H9 (cell line): Measurements from ENCODE around the gene FLVCR1. TPM values are rescaled to one million over a fixed set of nuclear protein-coding genes. Genes with fewer than 3 reads are reported as not detected.

ENCODE experiments used
- DNase-seq: peaks from one replicate; pipeline ENCODE4 v3.0.0-alpha.2; 2017
- H2AFZ ChIP-seq: one replicate; pipeline ENCODE4 v1.6.1; 2013; ENCODE audit warnings: mild to moderate bottlenecking, low read length, control low read depth, moderate library complexity
- H2AK5ac ChIP-seq: 2 replicates; pipeline ENCODE4 v1.6.1; 2013; ENCODE audit warnings: low read length, control low read depth, mixed read lengths; ENCODE audit not compliant: insufficient read length
- H2BK120ac ChIP-seq: one replicate; pipeline ENCODE4 v1.6.1; 2013; ENCODE audit warnings: low read depth, mild to moderate bottlenecking, low read length, control low read depth, inconsistent platforms; ENCODE audit not compliant: poor library complexity, severe bottlenecking
- H2BK12ac ChIP-seq: 2 replicates; pipeline ENCODE4 v1.6.1; 2013; ENCODE audit warnings: low read length, control low read depth, mixed read lengths, low read depth; ENCODE audit not compliant: insufficient read length
- H2BK15ac ChIP-seq: 2 replicates; pipeline ENCODE4 v1.6.1; 2013; ENCODE audit warnings: low read depth, low read length, control low read depth
- H2BK20ac ChIP-seq: one replicate; pipeline ENCODE4 v1.6.1; 2013; ENCODE audit warnings: low read depth, mild to moderate bottlenecking, low read length, control low read depth, inconsistent platforms; ENCODE audit not compliant: poor library complexity, severe bottlenecking
- H2BK5ac ChIP-seq: 2 replicates; pipeline ENCODE4 v1.6.1; 2013; ENCODE audit warnings: low read length, control low read depth, mixed read lengths; ENCODE audit not compliant: insufficient read length
- H3K14ac ChIP-seq: 2 replicates; pipeline ENCODE4 v1.6.1; 2013; ENCODE audit warnings: low read length, control low read depth; ENCODE audit not compliant: insufficient read depth
- H3K18ac ChIP-seq: 2 replicates; pipeline ENCODE4 v1.6.1; 2013; ENCODE audit warnings: low read depth, mild to moderate bottlenecking, mixed read lengths, low read length, control low read depth; ENCODE audit not compliant: insufficient read length
- H3K23ac ChIP-seq: 2 replicates; pipeline ENCODE4 v1.6.1; 2013; ENCODE audit warnings: low read length, control low read depth, mixed read lengths, low read depth; ENCODE audit not compliant: insufficient read length
- H3K23me2 ChIP-seq: 2 replicates; pipeline ENCODE4 v1.6.1; 2013; ENCODE audit warnings: low read depth, mild to moderate bottlenecking, mixed read lengths, low read length, control low read depth; ENCODE audit not compliant: insufficient read length, poor library complexity, severe bottlenecking
- H3K27ac ChIP-seq: 2 replicates; pipeline ENCODE4 v1.5.1; 2013; ENCODE audit warnings: low read length, control low read depth, mixed read lengths, low read depth; ENCODE audit not compliant: insufficient read length
- H3K27me3 ChIP-seq: 2 replicates; pipeline ENCODE4 v1.6.1; 2013; ENCODE audit warnings: low read length, control low read depth, inconsistent platforms; ENCODE audit not compliant: insufficient read depth
- H3K4ac ChIP-seq: 2 replicates; pipeline ENCODE4 v1.6.1; 2013; ENCODE audit warnings: low read depth, mild to moderate bottlenecking, control low read depth, inconsistent platforms, low read length, moderate library complexity
- H3K4me1 ChIP-seq: 2 replicates; pipeline ENCODE4 v1.6.1; 2013; ENCODE audit warnings: low read length, control low read depth, inconsistent platforms; ENCODE audit not compliant: insufficient read depth
- H3K4me2 ChIP-seq: 2 replicates; pipeline ENCODE4 v1.6.1; 2013; ENCODE audit warnings: low read length, control low read depth, mixed read lengths; ENCODE audit not compliant: insufficient read length, insufficient read depth
- H3K56ac ChIP-seq: 2 replicates; pipeline ENCODE4 v1.6.1; 2013; ENCODE audit warnings: low read depth, mild to moderate bottlenecking, mixed read lengths, low read length, control low read depth; ENCODE audit not compliant: insufficient read length
- H3K79me1 ChIP-seq: 2 replicates; pipeline ENCODE4 v1.6.1; 2013; ENCODE audit warnings: low read depth, mild to moderate bottlenecking, moderate library complexity, low read length, control low read depth, inconsistent platforms; ENCODE audit not compliant: insufficient read depth, poor library complexity, severe bottlenecking
- H3K79me2 ChIP-seq: 2 replicates; pipeline ENCODE4 v1.6.1; 2013; ENCODE audit warnings: low read length, control low read depth, inconsistent platforms; ENCODE audit not compliant: insufficient read depth
- H3K9ac ChIP-seq: 2 replicates; pipeline ENCODE4 v1.6.1; 2013; ENCODE audit warnings: low read length, control low read depth, mixed read lengths; ENCODE audit not compliant: insufficient read length; ENCODE audit errors: extremely low read depth
- H3K9me3 ChIP-seq: one replicate; pipeline ENCODE4 v1.6.1; 2013; ENCODE audit warnings: low read depth, low read length, inconsistent platforms; ENCODE audit not compliant: control insufficient read depth
- H3T11ph ChIP-seq: one replicate; pipeline ENCODE4 v1.6.1; 2013; ENCODE audit warnings: mild to moderate bottlenecking, low read length, control low read depth, inconsistent platforms
- H4K20me1 ChIP-seq: one replicate; pipeline ENCODE4 v1.6.1; 2013; ENCODE audit not compliant: control insufficient read depth, insufficient read length, insufficient read depth
- H4K5ac ChIP-seq: 2 replicates; pipeline ENCODE4 v1.6.1; 2013; ENCODE audit warnings: low read depth, mild to moderate bottlenecking, mixed read lengths, low read length, control low read depth; ENCODE audit not compliant: insufficient read length
- H4K8ac ChIP-seq: replicated peaks from 2 replicates; pipeline ENCODE4 v1.6.1; 2013; ENCODE audit warnings: low read length, control low read depth, mixed read lengths, low read depth; ENCODE audit not compliant: insufficient read length
- H4K91ac ChIP-seq: 2 replicates; pipeline ENCODE4 v1.6.1; 2013; ENCODE audit warnings: low read depth, mild to moderate bottlenecking, moderate library complexity, mixed read lengths, low read length, control low read depth; ENCODE audit not compliant: insufficient read length
- H3K27ac Mint-ChIP-seq, 3 experiments: 2 replicates in 2 of 3; 3 replicates in 1 of 3; pipeline ENCODE4 v1.8.0; 2020 to 2021; ENCODE audit warnings: mixed read lengths in 3 of 3, mild to moderate bottlenecking in 1 of 3, moderate library complexity in 1 of 3
- H3K27me3 Mint-ChIP-seq: 2 replicates; pipeline ENCODE4 v1.8.0; 2021; ENCODE audit warnings: low read depth, mild to moderate bottlenecking, moderate library complexity, mixed read lengths
- H3K36me3 Mint-ChIP-seq, 3 experiments: 2 replicates in 2 of 3; 3 replicates in 1 of 3; pipeline ENCODE4 v1.8.0; 2020 to 2021; ENCODE audit warnings: low read depth in 3 of 3, mixed read lengths in 3 of 3; ENCODE audit not compliant: insufficient read depth in 1 of 3
- H3K4me1 Mint-ChIP-seq, 2 experiments: 2 replicates each; pipeline ENCODE4 v1.8.0; 2020; ENCODE audit warnings: mixed read lengths in 2 of 2
- H3K4me3 Mint-ChIP-seq, 2 experiments: 2 replicates in 1 of 2; 3 replicates in 1 of 2; pipeline ENCODE4 v1.8.0; 2020 to 2021; ENCODE audit warnings: mild to moderate bottlenecking in 2 of 2, mixed read lengths in 2 of 2, moderate library complexity in 1 of 2
- H3K9me3 Mint-ChIP-seq, 2 experiments: 2 replicates in 1 of 2; 3 replicates in 1 of 2; pipeline ENCODE4 v1.8.0; 2020; ENCODE audit warnings: mild to moderate bottlenecking in 2 of 2, mixed read lengths in 2 of 2, moderate library complexity in 1 of 2
- WGBS: extraction: QIAGEN DNeasy Blood & Tissue Kit; methylation state at CpG from one replicate; pipeline ENCODE4 v1.1.7; 2013; ENCODE audit warnings: missing lambda C conversion rate, low lambda C conversion rate, mixed read lengths; ENCODE audit not compliant: insufficient read length; ENCODE audit errors: extremely low coverage; 5-methylcytosine and 5-hydroxymethylcytosine counted together
- total RNA-seq: library from RNA; stranded (reverse); gene quantifications from 2 replicates; pipeline ENCODE4 v1.2.1, GENCODE V29; 2021
- TF ChIP-seq, protein P1 (sequence below): fragments of 200-600 bp; sonication (generic); conservative IDR thresholded peaks from 3 replicates; pipeline ENCODE4 v1.8.0; 2021; ENCODE audit warnings: antibody characterized with exemption, mild to moderate bottlenecking

Gene FLVCR1
- total RNA-seq, 1 experiment from 2014 or later, result 55.2 TPM

DNA sequence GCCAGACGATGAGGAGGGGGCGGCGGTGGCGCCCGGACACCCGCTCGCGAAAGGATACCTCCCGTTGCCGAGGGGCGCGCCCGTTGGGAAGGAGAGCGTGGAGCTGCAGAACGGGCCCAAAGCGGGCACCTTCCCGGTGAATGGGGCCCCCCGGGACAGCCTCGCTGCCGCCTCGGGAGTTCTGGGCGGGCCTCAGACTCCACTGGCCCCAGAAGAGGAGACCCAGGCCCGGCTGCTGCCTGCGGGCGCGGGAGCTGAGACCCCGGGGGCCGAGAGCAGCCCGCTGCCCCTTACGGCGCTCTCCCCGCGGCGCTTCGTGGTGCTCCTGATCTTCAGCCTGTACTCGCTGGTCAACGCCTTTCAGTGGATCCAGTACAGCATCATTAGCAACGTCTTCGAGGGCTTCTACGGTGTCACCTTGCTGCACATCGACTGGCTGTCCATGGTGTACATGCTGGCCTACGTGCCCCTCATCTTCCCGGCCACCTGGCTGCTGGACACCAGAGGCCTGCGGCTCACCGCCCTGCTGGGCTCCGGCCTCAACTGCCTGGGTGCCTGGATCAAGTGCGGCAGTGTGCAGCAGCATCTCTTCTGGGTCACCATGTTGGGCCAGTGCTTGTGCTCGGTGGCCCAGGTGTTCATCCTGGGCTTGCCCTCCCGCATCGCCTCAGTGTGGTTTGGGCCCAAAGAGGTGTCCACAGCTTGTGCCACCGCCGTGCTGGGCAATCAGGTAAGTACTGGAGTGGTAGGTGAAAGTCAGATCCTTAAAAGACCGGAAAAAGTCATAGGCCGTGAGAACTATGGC is 588 bp downstream of the FLVCR1 start:
- H3K27ac ChIP-seq, result no peak overlapping the region
- peaks cover 43% of the 10 kb centered on the region for H3K79me2 ChIP-seq
- H3K36me3 Mint-ChIP-seq, result peaks cover 15 to 24% (median 22%) of the 10 kb centered on the region in 3 experiments
- H3K4me2 ChIP-seq, result peak overlapping the region; percentile 91
- peaks cover 9% of the 10 kb centered on the region for H3K23me2 ChIP-seq
- no peak overlapping the region for H3K23ac ChIP-seq
- H3K27ac Mint-ChIP-seq, result peak overlapping the region; percentile 97 to 99 (median 98)
- H2AFZ ChIP-seq, result no peak overlapping the region
- peaks cover 5% of the 10 kb centered on the region; the same call in 1 of the 2 replicates for H3K27me3 Mint-ChIP-seq
- no CpG with 5 or more reads among the region's 54 CpGs for WGBS
- H2AK5ac ChIP-seq, result no peak overlapping the region
- H2BK5ac ChIP-seq, result no peak overlapping the region
- no peak overlapping the region for H2BK12ac ChIP-seq
- TF ChIP-seq, protein P1, sequence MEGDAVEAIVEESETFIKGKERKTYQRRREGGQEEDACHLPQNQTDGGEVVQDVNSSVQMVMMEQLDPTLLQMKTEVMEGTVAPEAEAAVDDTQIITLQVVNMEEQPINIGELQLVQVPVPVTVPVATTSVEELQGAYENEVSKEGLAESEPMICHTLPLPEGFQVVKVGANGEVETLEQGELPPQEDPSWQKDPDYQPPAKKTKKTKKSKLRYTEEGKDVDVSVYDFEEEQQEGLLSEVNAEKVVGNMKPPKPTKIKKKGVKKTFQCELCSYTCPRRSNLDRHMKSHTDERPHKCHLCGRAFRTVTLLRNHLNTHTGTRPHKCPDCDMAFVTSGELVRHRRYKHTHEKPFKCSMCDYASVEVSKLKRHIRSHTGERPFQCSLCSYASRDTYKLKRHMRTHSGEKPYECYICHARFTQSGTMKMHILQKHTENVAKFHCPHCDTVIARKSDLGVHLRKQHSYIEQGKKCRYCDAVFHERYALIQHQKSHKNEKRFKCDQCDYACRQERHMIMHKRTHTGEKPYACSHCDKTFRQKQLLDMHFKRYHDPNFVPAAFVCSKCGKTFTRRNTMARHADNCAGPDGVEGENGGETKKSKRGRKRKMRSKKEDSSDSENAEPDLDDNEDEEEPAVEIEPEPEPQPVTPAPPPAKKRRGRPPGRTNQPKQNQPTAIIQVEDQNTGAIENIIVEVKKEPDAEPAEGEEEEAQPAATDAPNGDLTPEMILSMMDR, result no peak
- peak overlapping the region; percentile 85 for H3K14ac ChIP-seq
- no peak overlapping the region for H4K91ac ChIP-seq
- H3K4me1 Mint-ChIP-seq, result peaks cover 24 to 36% of the 10 kb centered on the region in 2 experiments
- H2BK120ac ChIP-seq, result no peak overlapping the region
- DNase-seq, result no peak
- H3K4me1 ChIP-seq, result peaks cover 3% of the 10 kb centered on the region; the same call in 1 of the 2 replicates
- H3K79me1 ChIP-seq, result no peaks in the 10 kb centered on the region
- no peak overlapping the region for H3K56ac ChIP-seq
- no peak overlapping the region for H3T11ph ChIP-seq
- peak overlapping the region; percentile 94 for H3K9ac ChIP-seq
- H4K5ac ChIP-seq, result no peak overlapping the region
- no peaks in the 10 kb centered on the region for H3K9me3 ChIP-seq
- no peak overlapping the region for H3K4me3 Mint-ChIP-seq
- no peaks in the 10 kb centered on the region for H3K27me3 ChIP-seq
- H3K4ac ChIP-seq, result no peak overlapping the region
- H2BK15ac ChIP-seq, result no peak overlapping the region
- H4K20me1 ChIP-seq, result peaks cover 3% of the 10 kb centered on the region
- H2BK20ac ChIP-seq, result no peak overlapping the region
- peaks cover 2% of the 10 kb centered on the region in 2 experiments; a peak in 2 of 5 replicates for H3K9me3 Mint-ChIP-seq
- peak overlapping the region; percentile 89 for H3K18ac ChIP-seq
- no peak overlapping the region for H4K8ac ChIP-seq
